GM19395 (cell line): ENCODE results near the gene RBMS1.
"Not testable (repeated sequence)": the region's sequence is repeated elsewhere in the genome, so short reads cannot be mapped to it uniquely, and the experiment has no call there.

ENCODE experiments used
- ATAC-seq: cut with Tn5 transposase; IDR thresholded peaks from one replicate; pipeline ENCODE4 v1.9.1; 2021; ENCODE audit warnings: mild to moderate bottlenecking, moderate library complexity; ENCODE audit not compliant: unreplicated experiment

The RBMS1 gene

GRCh38 chr2:160440888-160441287, 52.7 kb downstream of the RBMS1 start:
- no peak for ATAC-seq

DNA sequence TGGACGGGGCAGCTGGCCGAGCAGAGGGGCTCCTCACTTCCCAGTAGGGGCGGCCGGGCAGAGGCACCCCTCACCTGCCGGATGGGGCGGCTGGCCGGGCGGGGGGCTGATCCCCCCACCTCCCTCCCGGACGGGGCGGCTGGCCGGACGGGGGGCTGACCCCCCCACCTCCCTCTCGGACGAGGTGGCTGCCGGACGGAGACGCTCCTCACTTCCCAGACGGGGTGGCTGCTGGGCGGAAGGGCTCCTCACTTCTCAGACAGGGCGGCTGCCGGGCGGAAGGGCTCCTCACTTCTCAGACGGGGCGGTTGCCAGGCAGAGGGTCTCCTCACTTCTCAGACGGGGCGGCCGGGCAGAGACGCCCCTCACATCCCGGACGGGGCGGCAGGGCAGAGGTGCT, 54.6 kb downstream of the RBMS1 start:
- not testable (repeated sequence) for ATAC-seq

DNA sequence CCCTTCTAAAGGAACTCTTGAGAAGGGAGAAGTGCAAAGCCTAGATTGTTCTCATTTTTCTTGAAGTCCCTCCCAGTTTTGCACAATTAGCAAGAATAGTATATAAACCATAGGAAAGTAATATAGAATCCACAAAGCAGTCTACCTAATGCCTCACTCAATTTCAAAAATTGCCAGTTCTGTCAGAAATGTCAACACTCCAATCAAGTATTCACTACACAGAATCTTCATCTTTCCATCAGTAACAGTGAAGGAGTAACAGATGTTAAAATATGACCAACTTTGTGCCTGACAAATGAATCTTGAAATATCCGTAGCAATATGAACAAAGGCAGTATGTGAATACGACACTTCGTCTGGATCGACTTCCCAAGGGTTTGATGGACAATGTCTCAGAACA, 56.3 kb downstream of the RBMS1 start:
- ATAC-seq: no peak

DNA sequence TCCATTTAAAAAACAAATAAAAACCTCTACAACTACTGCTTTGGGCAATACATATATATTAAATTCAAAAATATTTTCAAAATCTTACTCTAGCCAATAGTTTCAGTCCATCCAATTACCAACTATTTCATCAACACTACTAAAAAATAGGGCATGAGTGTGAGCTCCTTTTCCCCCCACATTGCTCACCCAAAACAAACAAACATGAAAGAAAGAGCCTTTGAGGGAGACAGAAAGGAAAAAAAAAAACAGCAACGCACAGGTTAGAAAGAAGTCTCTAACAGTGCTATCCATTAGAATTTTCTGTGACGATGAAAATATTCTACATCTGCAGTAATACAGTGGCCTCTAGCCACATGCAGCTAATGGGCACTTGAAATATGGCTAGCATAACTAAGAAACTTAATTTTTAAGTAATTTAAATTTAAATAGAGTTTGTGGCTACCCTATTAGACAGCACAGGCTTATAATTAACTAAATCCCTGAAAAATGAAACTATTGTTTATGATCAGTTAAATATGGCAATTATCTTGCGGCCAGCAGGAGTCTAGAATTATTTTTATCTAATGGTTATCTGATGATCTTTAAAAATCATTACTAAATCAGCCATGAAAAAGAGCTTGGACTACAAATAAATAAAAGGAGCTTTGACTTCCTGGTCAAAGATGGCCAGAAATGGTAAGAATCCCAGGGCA, 59.2 kb downstream of the RBMS1 start:
- ATAC-seq: no peak

DNA sequence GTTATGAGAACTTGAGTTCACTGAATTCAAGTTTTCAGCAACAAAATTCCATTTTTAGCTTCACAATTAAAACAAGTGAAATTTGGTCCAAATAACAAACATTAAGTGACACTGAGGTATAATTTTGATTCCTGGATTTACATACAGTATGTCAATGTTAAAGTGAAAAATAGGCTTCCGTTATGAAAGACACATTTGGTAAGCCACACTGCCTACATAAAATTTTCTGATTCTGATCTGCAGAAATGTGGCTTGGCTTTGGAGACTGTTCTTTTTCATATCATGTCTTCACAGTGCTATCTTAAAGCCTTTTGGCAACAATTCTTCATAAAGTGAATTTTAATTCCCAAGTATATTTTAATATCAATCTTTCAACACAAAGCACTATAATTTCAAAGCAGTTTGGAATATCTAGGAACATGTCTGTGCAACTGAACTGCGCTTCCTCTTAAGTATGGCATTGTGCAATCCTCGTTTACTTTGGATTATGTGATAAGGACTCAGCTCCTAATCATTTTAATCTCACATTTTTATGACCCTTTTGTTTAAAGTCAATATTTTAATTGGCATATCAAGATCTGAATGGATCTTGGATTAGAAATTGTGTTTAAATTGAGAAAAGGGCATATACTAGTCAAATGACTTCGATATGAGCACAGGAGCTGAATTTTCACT, 60.0 kb downstream of the RBMS1 start:
- ATAC-seq: no peak

GRCh38 chr2:160432633-160433032, 61.0 kb downstream of the RBMS1 start:
- ATAC-seq: no peak

DNA sequence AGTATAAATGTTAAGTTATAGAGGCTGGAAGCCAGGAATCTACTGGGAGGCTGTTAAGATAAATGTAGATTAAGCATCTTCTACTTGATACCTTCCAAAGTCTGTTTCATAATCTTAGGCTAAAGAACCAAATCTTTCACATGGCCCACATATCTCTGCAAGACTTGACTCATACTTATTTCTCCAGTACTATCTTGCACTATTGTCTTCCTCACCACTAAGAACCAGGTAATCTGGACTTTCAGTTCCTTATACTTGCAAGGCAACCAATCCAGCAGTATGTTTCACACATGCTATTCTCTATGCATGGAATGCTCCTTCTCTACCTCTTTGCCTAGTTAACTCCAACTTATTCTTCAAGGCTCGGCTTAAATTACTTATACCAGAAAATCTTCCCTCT, 62.2 kb downstream of the RBMS1 start:
- peak; percentile 56 for ATAC-seq

GRCh38 chr2:160430001-160430344, 63.6 kb downstream of the RBMS1 start:
- ATAC-seq: no peak

- peak; percentile 59 for ATAC-seq
Measured at GRCh38 chr2:160429248-160430000, 64.2 kb downstream of the RBMS1 start.

DNA sequence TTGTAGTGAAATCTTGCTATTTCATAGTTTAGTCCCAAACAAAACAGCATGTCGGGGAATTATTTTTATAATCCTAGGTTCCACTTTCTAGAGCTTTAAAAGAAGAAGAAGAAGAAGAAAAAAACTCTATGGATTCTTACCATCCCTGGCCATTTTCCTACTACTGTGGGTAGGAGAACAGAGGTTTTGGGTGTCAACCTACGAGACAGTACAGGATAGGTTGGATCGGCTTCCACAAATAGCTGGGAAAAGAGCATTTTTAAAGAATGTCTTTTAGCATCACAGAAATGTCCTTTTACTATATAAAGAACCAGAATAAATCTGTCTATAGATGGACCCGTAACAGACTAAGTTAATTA, 65.2 kb downstream of the RBMS1 start:
- ATAC-seq: no peak

DNA sequence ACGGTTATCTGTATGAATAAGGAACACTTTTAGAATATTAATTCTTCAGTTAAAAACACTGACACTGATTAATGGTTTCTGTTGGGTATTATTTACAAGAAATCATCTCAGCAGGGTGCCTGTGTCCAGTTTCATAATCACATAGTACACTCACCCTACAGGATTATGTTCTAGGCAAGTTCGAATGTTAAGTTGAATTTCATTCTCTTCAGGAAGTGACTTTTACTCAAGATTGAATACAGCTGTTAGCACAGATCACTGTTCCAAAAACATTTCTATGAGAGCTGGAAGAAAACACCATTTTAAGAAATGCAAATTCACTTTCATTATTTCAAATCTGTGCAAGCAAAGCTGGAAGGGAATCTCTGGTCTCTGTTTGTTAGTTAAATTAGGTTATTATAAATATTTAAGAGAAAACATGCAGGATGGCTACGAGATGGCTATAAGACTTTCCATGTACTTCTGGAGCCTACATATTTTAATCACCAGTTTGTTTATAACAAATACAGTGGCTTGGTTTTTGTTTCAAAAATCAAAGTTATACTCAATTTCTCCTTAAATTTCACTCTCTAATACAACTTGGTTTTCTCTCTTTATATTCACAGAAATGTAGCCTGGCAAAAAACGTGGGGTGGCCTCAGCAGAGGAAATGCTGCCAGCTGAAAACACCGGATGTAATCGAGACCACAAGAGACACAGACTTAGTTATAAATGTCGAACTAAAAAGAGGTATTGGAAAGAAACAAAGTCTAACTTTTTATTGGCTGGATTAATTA, 65.8 kb downstream of the RBMS1 start:
- peak; percentile 65 for ATAC-seq

- no peak for ATAC-seq
Measured at GRCh38 chr2:160426604-160427003, 67.0 kb downstream of the RBMS1 start.

GRCh38 chr2:160425434-160426151, 68.0 kb downstream of the RBMS1 start:
- no peak for ATAC-seq

GRCh38 chr2:160423126-160423525, 70.5 kb downstream of the RBMS1 start:
- no peak for ATAC-seq

- ATAC-seq: not testable (repeated sequence)
Measured at GRCh38 chr2:160421646-160422501, 71.7 kb downstream of the RBMS1 start.

DNA sequence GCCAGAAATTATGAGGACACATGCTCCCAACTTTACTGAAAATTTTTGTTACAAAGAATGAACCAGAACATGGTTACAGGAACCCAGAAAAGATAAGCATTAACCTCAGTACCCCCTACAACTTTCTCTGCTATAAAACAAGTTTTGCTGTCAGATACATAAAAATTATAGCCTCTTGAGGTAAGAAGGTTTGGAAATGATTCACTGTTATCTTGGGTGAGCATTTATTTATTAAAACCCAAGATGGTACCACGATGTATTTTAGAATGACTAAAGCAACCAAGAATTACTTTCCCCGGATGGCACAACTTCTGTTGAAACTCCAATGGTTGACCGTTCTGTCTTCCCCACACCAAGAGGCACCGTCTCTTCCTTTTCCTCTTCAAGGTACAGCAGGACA, 72.9 kb downstream of the RBMS1 start:
- ATAC-seq: no peak

GRCh38 chr2:160419776-160420505, 73.7 kb downstream of the RBMS1 start:
- no peak for ATAC-seq

DNA sequence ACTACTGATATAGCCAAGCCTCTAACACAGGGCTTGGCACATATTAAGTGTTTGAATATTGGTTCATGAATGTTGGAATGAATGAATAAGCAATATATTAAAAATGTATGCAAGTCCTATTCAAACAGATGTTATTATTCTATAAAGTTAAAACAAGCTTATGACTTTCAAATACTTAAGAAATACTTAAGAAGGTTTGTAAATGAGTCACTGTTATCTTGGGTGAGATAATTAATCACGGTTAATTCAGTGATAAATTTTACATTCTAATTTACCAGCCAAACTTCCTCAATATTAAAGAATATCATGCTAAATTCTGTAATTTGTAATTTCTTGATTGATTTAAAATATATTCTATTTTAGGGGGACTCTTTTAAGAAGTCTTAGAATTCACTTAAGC, 74.8 kb downstream of the RBMS1 start:
- no peak for ATAC-seq

- no peak for ATAC-seq
Measured at GRCh38 chr2:160418398-160418765, 75.2 kb downstream of the RBMS1 start.
